H9 (cell line): ENCODE data around the gene ADAMTS15. TPM values are rescaled to one million over a fixed set of nuclear protein-coding genes. Genes with fewer than 3 reads are reported as not detected.

Source experiments
- DNase-seq: peaks from one replicate; pipeline ENCODE4 v3.0.0-alpha.2; 2017
- H2AFZ ChIP-seq: one replicate; pipeline ENCODE4 v1.6.1; 2013; ENCODE audit warnings: mild to moderate bottlenecking, low read length, control low read depth, moderate library complexity
- H2AK5ac ChIP-seq: 2 replicates; pipeline ENCODE4 v1.6.1; 2013; ENCODE audit warnings: low read length, control low read depth, mixed read lengths; ENCODE audit not compliant: insufficient read length
- H2BK120ac ChIP-seq: one replicate; pipeline ENCODE4 v1.6.1; 2013; ENCODE audit warnings: low read depth, mild to moderate bottlenecking, low read length, control low read depth, inconsistent platforms; ENCODE audit not compliant: poor library complexity, severe bottlenecking
- H2BK12ac ChIP-seq: 2 replicates; pipeline ENCODE4 v1.6.1; 2013; ENCODE audit warnings: low read length, control low read depth, mixed read lengths, low read depth; ENCODE audit not compliant: insufficient read length
- H2BK15ac ChIP-seq: 2 replicates; pipeline ENCODE4 v1.6.1; 2013; ENCODE audit warnings: low read depth, low read length, control low read depth
- H2BK20ac ChIP-seq: one replicate; pipeline ENCODE4 v1.6.1; 2013; ENCODE audit warnings: low read depth, mild to moderate bottlenecking, low read length, control low read depth, inconsistent platforms; ENCODE audit not compliant: poor library complexity, severe bottlenecking
- H2BK5ac ChIP-seq: 2 replicates; pipeline ENCODE4 v1.6.1; 2013; ENCODE audit warnings: low read length, control low read depth, mixed read lengths; ENCODE audit not compliant: insufficient read length
- H3K14ac ChIP-seq: 2 replicates; pipeline ENCODE4 v1.6.1; 2013; ENCODE audit warnings: low read length, control low read depth; ENCODE audit not compliant: insufficient read depth
- H3K18ac ChIP-seq: 2 replicates; pipeline ENCODE4 v1.6.1; 2013; ENCODE audit warnings: low read depth, mild to moderate bottlenecking, mixed read lengths, low read length, control low read depth; ENCODE audit not compliant: insufficient read length
- H3K23ac ChIP-seq: 2 replicates; pipeline ENCODE4 v1.6.1; 2013; ENCODE audit warnings: low read length, control low read depth, mixed read lengths, low read depth; ENCODE audit not compliant: insufficient read length
- H3K23me2 ChIP-seq: 2 replicates; pipeline ENCODE4 v1.6.1; 2013; ENCODE audit warnings: low read depth, mild to moderate bottlenecking, mixed read lengths, low read length, control low read depth; ENCODE audit not compliant: insufficient read length, poor library complexity, severe bottlenecking
- H3K27ac ChIP-seq: 2 replicates; pipeline ENCODE4 v1.5.1; 2013; ENCODE audit warnings: low read length, control low read depth, mixed read lengths, low read depth; ENCODE audit not compliant: insufficient read length
- H3K27me3 ChIP-seq: 2 replicates; pipeline ENCODE4 v1.6.1; 2013; ENCODE audit warnings: low read length, control low read depth, inconsistent platforms; ENCODE audit not compliant: insufficient read depth
- H3K4ac ChIP-seq: 2 replicates; pipeline ENCODE4 v1.6.1; 2013; ENCODE audit warnings: low read depth, mild to moderate bottlenecking, control low read depth, inconsistent platforms, low read length, moderate library complexity
- H3K4me1 ChIP-seq: 2 replicates; pipeline ENCODE4 v1.6.1; 2013; ENCODE audit warnings: low read length, control low read depth, inconsistent platforms; ENCODE audit not compliant: insufficient read depth
- H3K4me2 ChIP-seq: 2 replicates; pipeline ENCODE4 v1.6.1; 2013; ENCODE audit warnings: low read length, control low read depth, mixed read lengths; ENCODE audit not compliant: insufficient read length, insufficient read depth
- H3K56ac ChIP-seq: 2 replicates; pipeline ENCODE4 v1.6.1; 2013; ENCODE audit warnings: low read depth, mild to moderate bottlenecking, mixed read lengths, low read length, control low read depth; ENCODE audit not compliant: insufficient read length
- H3K79me1 ChIP-seq: 2 replicates; pipeline ENCODE4 v1.6.1; 2013; ENCODE audit warnings: low read depth, mild to moderate bottlenecking, moderate library complexity, low read length, control low read depth, inconsistent platforms; ENCODE audit not compliant: insufficient read depth, poor library complexity, severe bottlenecking
- H3K79me2 ChIP-seq: 2 replicates; pipeline ENCODE4 v1.6.1; 2013; ENCODE audit warnings: low read length, control low read depth, inconsistent platforms; ENCODE audit not compliant: insufficient read depth
- H3K9ac ChIP-seq: 2 replicates; pipeline ENCODE4 v1.6.1; 2013; ENCODE audit warnings: low read length, control low read depth, mixed read lengths; ENCODE audit not compliant: insufficient read length; ENCODE audit errors: extremely low read depth
- H3K9me3 ChIP-seq: one replicate; pipeline ENCODE4 v1.6.1; 2013; ENCODE audit warnings: low read depth, low read length, inconsistent platforms; ENCODE audit not compliant: control insufficient read depth
- H3T11ph ChIP-seq: one replicate; pipeline ENCODE4 v1.6.1; 2013; ENCODE audit warnings: mild to moderate bottlenecking, low read length, control low read depth, inconsistent platforms
- H4K20me1 ChIP-seq: one replicate; pipeline ENCODE4 v1.6.1; 2013; ENCODE audit not compliant: control insufficient read depth, insufficient read length, insufficient read depth
- H4K5ac ChIP-seq: 2 replicates; pipeline ENCODE4 v1.6.1; 2013; ENCODE audit warnings: low read depth, mild to moderate bottlenecking, mixed read lengths, low read length, control low read depth; ENCODE audit not compliant: insufficient read length
- H4K8ac ChIP-seq: replicated peaks from 2 replicates; pipeline ENCODE4 v1.6.1; 2013; ENCODE audit warnings: low read length, control low read depth, mixed read lengths, low read depth; ENCODE audit not compliant: insufficient read length
- H4K91ac ChIP-seq: 2 replicates; pipeline ENCODE4 v1.6.1; 2013; ENCODE audit warnings: low read depth, mild to moderate bottlenecking, moderate library complexity, mixed read lengths, low read length, control low read depth; ENCODE audit not compliant: insufficient read length
- H3K27ac Mint-ChIP-seq, 3 experiments: 2 replicates in 2 of 3; 3 replicates in 1 of 3; pipeline ENCODE4 v1.8.0; 2020 to 2021; ENCODE audit warnings: mixed read lengths in 3 of 3, mild to moderate bottlenecking in 1 of 3, moderate library complexity in 1 of 3
- H3K27me3 Mint-ChIP-seq: 2 replicates; pipeline ENCODE4 v1.8.0; 2021; ENCODE audit warnings: low read depth, mild to moderate bottlenecking, moderate library complexity, mixed read lengths
- H3K36me3 Mint-ChIP-seq, 3 experiments: 2 replicates in 2 of 3; 3 replicates in 1 of 3; pipeline ENCODE4 v1.8.0; 2020 to 2021; ENCODE audit warnings: low read depth in 3 of 3, mixed read lengths in 3 of 3; ENCODE audit not compliant: insufficient read depth in 1 of 3
- H3K4me1 Mint-ChIP-seq, 2 experiments: 2 replicates each; pipeline ENCODE4 v1.8.0; 2020; ENCODE audit warnings: mixed read lengths in 2 of 2
- H3K4me3 Mint-ChIP-seq, 2 experiments: 2 replicates in 1 of 2; 3 replicates in 1 of 2; pipeline ENCODE4 v1.8.0; 2020 to 2021; ENCODE audit warnings: mild to moderate bottlenecking in 2 of 2, mixed read lengths in 2 of 2, moderate library complexity in 1 of 2
- H3K9me3 Mint-ChIP-seq, 2 experiments: 2 replicates in 1 of 2; 3 replicates in 1 of 2; pipeline ENCODE4 v1.8.0; 2020; ENCODE audit warnings: mild to moderate bottlenecking in 2 of 2, mixed read lengths in 2 of 2, moderate library complexity in 1 of 2
- WGBS: extraction: QIAGEN DNeasy Blood & Tissue Kit; methylation state at CpG from one replicate; pipeline ENCODE4 v1.1.7; 2013; ENCODE audit warnings: missing lambda C conversion rate, low lambda C conversion rate, mixed read lengths; ENCODE audit not compliant: insufficient read length; ENCODE audit errors: extremely low coverage; 5-methylcytosine and 5-hydroxymethylcytosine counted together
- total RNA-seq: library from RNA; stranded (reverse); gene quantifications from 2 replicates; pipeline ENCODE4 v1.2.1, GENCODE V29; 2021
- TF ChIP-seq, protein P1 (sequence below): fragments of 200-600 bp; sonication (generic); conservative IDR thresholded peaks from 3 replicates; pipeline ENCODE4 v1.8.0; 2021; ENCODE audit warnings: antibody characterized with exemption, mild to moderate bottlenecking

Gene ADAMTS15
- total RNA-seq, 1 experiment from 2014 or later = 1.3 TPM

DNA sequence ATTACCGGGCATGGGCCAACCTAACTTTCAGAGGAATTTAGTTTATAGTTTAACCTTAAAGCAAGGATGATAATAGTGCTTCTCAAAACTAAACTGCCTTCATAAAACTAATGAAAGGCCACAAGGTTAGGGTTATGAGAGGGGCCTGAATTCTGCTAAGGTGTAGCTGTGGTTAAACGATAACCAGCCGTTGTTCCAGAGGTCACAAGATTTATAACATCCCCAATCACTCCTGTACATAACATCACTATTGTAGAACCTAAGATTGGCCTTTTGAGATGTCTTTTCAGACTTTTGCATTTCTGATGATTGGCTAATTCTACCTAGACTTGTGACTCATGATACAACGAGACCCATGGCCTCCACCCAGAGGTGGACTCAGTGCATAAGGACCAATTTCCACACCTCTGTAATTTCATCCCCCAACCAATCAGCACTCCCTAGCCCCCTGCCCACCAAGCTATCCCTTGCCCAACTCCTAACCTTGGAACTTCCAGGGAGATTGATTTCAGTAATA lies 69.8 kb downstream of the ADAMTS15 start:
- no peaks in the 10 kb centered on the region for H4K20me1 ChIP-seq
- no peak overlapping the region for H3K56ac ChIP-seq
- H2BK120ac ChIP-seq = no peak overlapping the region
- no peaks in the 10 kb centered on the region for H3K9me3 ChIP-seq
- H3K27me3 ChIP-seq = no peaks in the 10 kb centered on the region
- no peak overlapping the region for H4K91ac ChIP-seq
- no peak overlapping the region for H3K9ac ChIP-seq
- no peaks in the 10 kb centered on the region for H3K79me2 ChIP-seq
- Mint-ChIP-seq H3K27ac (no peak overlapping the region), H3K27me3 (peaks cover 12% of the 10 kb centered on the region), H3K4me3 (no peak overlapping the region; a peak in 1 of 5 replicates), H3K4me1 (peaks cover 24 to 34% of the 10 kb centered on the region in 2 experiments), H3K9me3 (no peaks in the 10 kb centered on the region), H3K36me3 (no peaks in the 10 kb centered on the region; a peak in 1 of 7 replicates)
- no peak overlapping the region for H3K18ac ChIP-seq
- no peak overlapping the region for H3K4me2 ChIP-seq
- no peak overlapping the region for H3K23ac ChIP-seq
- no peak overlapping the region for H4K5ac ChIP-seq
- H3K79me1 ChIP-seq = no peaks in the 10 kb centered on the region
- H4K8ac ChIP-seq = no peak overlapping the region
- H3K27ac ChIP-seq = no peak overlapping the region
- TF ChIP-seq, protein P1, sequence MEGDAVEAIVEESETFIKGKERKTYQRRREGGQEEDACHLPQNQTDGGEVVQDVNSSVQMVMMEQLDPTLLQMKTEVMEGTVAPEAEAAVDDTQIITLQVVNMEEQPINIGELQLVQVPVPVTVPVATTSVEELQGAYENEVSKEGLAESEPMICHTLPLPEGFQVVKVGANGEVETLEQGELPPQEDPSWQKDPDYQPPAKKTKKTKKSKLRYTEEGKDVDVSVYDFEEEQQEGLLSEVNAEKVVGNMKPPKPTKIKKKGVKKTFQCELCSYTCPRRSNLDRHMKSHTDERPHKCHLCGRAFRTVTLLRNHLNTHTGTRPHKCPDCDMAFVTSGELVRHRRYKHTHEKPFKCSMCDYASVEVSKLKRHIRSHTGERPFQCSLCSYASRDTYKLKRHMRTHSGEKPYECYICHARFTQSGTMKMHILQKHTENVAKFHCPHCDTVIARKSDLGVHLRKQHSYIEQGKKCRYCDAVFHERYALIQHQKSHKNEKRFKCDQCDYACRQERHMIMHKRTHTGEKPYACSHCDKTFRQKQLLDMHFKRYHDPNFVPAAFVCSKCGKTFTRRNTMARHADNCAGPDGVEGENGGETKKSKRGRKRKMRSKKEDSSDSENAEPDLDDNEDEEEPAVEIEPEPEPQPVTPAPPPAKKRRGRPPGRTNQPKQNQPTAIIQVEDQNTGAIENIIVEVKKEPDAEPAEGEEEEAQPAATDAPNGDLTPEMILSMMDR = no peak
- H2BK5ac ChIP-seq = no peak overlapping the region
- no peak overlapping the region for H2AFZ ChIP-seq
- peaks cover 12% of the 10 kb centered on the region; the same call in 1 of the 2 replicates for H3K4me1 ChIP-seq
- H2BK12ac ChIP-seq = no peak overlapping the region
- no CpG with 5 or more reads among the region's 4 CpGs for WGBS
- no peaks in the 10 kb centered on the region for H3K23me2 ChIP-seq
- H2BK20ac ChIP-seq = no peak overlapping the region
- H2AK5ac ChIP-seq = no peak overlapping the region
- H3K4ac ChIP-seq = no peak overlapping the region
- no peak for DNase-seq
- H3K14ac ChIP-seq = no peak overlapping the region
- H2BK15ac ChIP-seq = no peak overlapping the region
- H3T11ph ChIP-seq = no peak overlapping the region
